HCT116 (cell line): Measurements from ENCODE around the gene LACTB. TPM values are rescaled to one million over a fixed set of nuclear protein-coding genes. Genes with fewer than 3 reads are reported as not detected.

Experiments
- ATAC-seq: fragments of 200-7000 bp; cut with Tn5 transposase; 2 replicates; pipeline ENCODE4 v1.9.1; 2020; ENCODE audit warnings: mild to moderate bottlenecking, moderate library complexity
- BruUV-seq: library from RNA; stranded (reverse); fragments of 400-500 nt; replicated peaks from 2 replicates; lab custom pipeline; 2021; lab: Mats Ljungman, UMichigan
- CTCF ChIA-PET: fragments of 300-600 bp; sonication (Branson Sonifier 250); formaldehyde crosslinking; loops from one replicate; lab custom pipeline; 2021; ENCODE audit warnings: antibody characterized with exemption; lab: Charles Lee
- POLR2A ChIA-PET: fragments of 300-600, 350-600 bp; sonication (Branson Sonifier 250); formaldehyde crosslinking; loops from one replicate; lab custom pipeline; 2021; ENCODE audit warnings: antibody characterized with exemption; lab: Charles Lee
- RAD21 ChIA-PET, 2 experiments: fragments of 300-600 bp; sonication (Branson Sonifier 250); formaldehyde crosslinking; loops; one replicate each; lab custom pipeline; 2023; ENCODE audit warnings: low total read pairs in 2 of 2; ENCODE audit not compliant: uncharacterized antibody in 2 of 2, unreplicated experiment in 2 of 2, low non-redundant PET in 1 of 2; lab: Charles Lee
- DNase-seq: peaks from one replicate; pipeline ENCODE4 v3.0.0-alpha.2; 2010; ENCODE audit warnings: low read depth, low spot score
- H2AFZ ChIP-seq: fragments of 200-600 bp; shearing (Covaris generic), sonication (generic); 2 replicates; pipeline ENCODE4 v1.6.1; 2017; ENCODE audit warnings: low read depth, mixed run types, mixed read lengths, antibody characterized with exemption, low read length; ENCODE audit not compliant: poor library complexity, severe bottlenecking
- H3K27ac ChIP-seq: 2 replicates; pipeline ENCODE4 v1.5.1; 2012; ENCODE audit warnings: low read depth, low read length
- H3K27me3 ChIP-seq: fragments of 200-600 bp; sonication (generic); 2 replicates; pipeline ENCODE4 v1.6.1; 2016; ENCODE audit warnings: mixed run types, low read length, mixed read lengths; ENCODE audit not compliant: insufficient read depth
- H3K36me3 ChIP-seq, 2 experiments: fragments of 200-500 bp in 1 of 2; fragments of 200-600 bp in 1 of 2; sonication (Bioruptor generic) in 1 of 2; sonication (generic) in 1 of 2; 2 replicates each; pipeline versions ENCODE4 v1.5.1 to v1.6.1; 2014 to 2016; ENCODE audit warnings: low read length in 2 of 2, inconsistent platforms in 1 of 2, mixed read lengths in 1 of 2, mixed run types in 1 of 2; ENCODE audit not compliant: insufficient read depth in 2 of 2, control insufficient read depth in 1 of 2
- H3K4me1 ChIP-seq, 2 experiments: fragments of 200-600 bp in 1 of 2; sonication (generic) in 1 of 2; 2 replicates each; pipeline versions ENCODE4 v1.5.1 to v1.6.1; 2012 to 2017; ENCODE audit warnings: low read length in 2 of 2, inconsistent platforms in 1 of 2, mild to moderate bottlenecking in 1 of 2, mixed read lengths in 1 of 2, mixed run types in 1 of 2, moderate library complexity in 1 of 2; ENCODE audit not compliant: insufficient read depth in 2 of 2, control insufficient read depth in 1 of 2
- H3K4me2 ChIP-seq: fragments of 200-600 bp; sonication (generic); 2 replicates; pipeline ENCODE4 v1.6.1; 2017; ENCODE audit warnings: mixed run types, low read length, mixed read lengths
- H3K4me3 ChIP-seq, 2 experiments: fragments of 200-600 bp in 1 of 2; sonication (generic) in 1 of 2; replicated peaks in 1 of 2; 2 replicates each; pipeline ENCODE4 v1.5.1; 2011 to 2016; ENCODE audit warnings: low read length in 2 of 2, control low read depth in 1 of 2, low read depth in 1 of 2, mild to moderate bottlenecking in 1 of 2, mixed read lengths in 1 of 2, mixed run types in 1 of 2
- H3K79me2 ChIP-seq: fragments of 200-600 bp; sonication (generic); 2 replicates; pipeline ENCODE4 v1.6.1; 2017; ENCODE audit warnings: mild to moderate bottlenecking, mixed run types, low read length, moderate library complexity, mixed read lengths; ENCODE audit not compliant: insufficient read depth
- H3K9ac ChIP-seq: fragments of 200-600 bp; sonication (generic); 2 replicates; pipeline ENCODE4 v1.6.1; 2016; ENCODE audit warnings: low read length, mixed read lengths
- H3K9me2 ChIP-seq: fragments of 200-600 bp; sonication (generic), shearing (Covaris generic); 2 replicates; pipeline ENCODE4 v1.6.1; 2017; ENCODE audit warnings: mixed run types, mild to moderate bottlenecking, moderate library complexity; ENCODE audit not compliant: insufficient read depth
- H3K9me3 ChIP-seq, 2 experiments: fragments of 200-500 bp in 1 of 2; fragments of 200-600 bp in 1 of 2; sonication (Bioruptor generic) in 1 of 2; sonication (generic) in 1 of 2; 2 replicates each; pipeline ENCODE4 v1.6.1; 2014 to 2017; ENCODE audit warnings: low read length in 2 of 2, mixed read lengths in 2 of 2, inconsistent platforms in 1 of 2, low read depth in 1 of 2, mild to moderate bottlenecking in 1 of 2, mixed run types in 1 of 2, moderate library complexity in 1 of 2; ENCODE audit not compliant: control insufficient read depth in 1 of 2, insufficient read depth in 1 of 2
- H4K20me1 ChIP-seq: fragments of 200-600 bp; sonication (generic), shearing (Covaris generic); 2 replicates; pipeline ENCODE4 v1.6.1; 2017; ENCODE audit warnings: mixed run types, mild to moderate bottlenecking, moderate library complexity; ENCODE audit not compliant: insufficient read depth
- EGR1 ChIP-seq: IDR thresholded peaks from 2 replicates; pipeline ENCODE4 v1.6.1; 2012; ENCODE audit warnings: low read depth
- ELF1 ChIP-seq: IDR thresholded peaks from 2 replicates; pipeline ENCODE4 v1.6.1; 2012; ENCODE audit warnings: low read depth, borderline replicate concordance
- EZH2 ChIP-seq: fragments of 200-600 bp; sonication (generic); IDR thresholded peaks from 2 replicates; pipeline ENCODE4 v1.6.1; 2017; ENCODE audit warnings: antibody characterized with exemption, mixed run types
- RAD21 ChIP-seq: IDR thresholded peaks from 2 replicates; pipeline ENCODE4 v1.6.1; 2012; ENCODE audit warnings: low read depth, mild to moderate bottlenecking
- SIN3A ChIP-seq: IDR thresholded peaks from 2 replicates; pipeline ENCODE4 v1.6.1; 2012; ENCODE audit warnings: low read depth
- ZNF274 ChIP-seq: fragments of 200-500 bp; sonication (Bioruptor generic); IDR thresholded peaks from 2 replicates; pipeline ENCODE4 v1.6.1; 2014; ENCODE audit warnings: mild to moderate bottlenecking, low read depth, low read length, inconsistent platforms
- intact Hi-C: fragments of 100-400 bp; cut with micrococcal nuclease; formaldehyde crosslinking; loops from 2 replicates; pipeline ENCODE4 v1.10.0; 2022
- total RNA-seq: library from RNA; stranded (reverse); gene quantifications from one replicate; pipeline ENCODE4 v1.2.1, GENCODE V29; 2021; ENCODE audit not compliant: unreplicated experiment
- TF ChIP-seq, protein P1 (sequence below): IDR thresholded peaks from 2 replicates; pipeline ENCODE4 v1.6.1; 2012; ENCODE audit warnings: low read depth

LACTB gene
- total RNA-seq, 1 experiment from 2014 or later, result 7.6 TPM

DNA sequence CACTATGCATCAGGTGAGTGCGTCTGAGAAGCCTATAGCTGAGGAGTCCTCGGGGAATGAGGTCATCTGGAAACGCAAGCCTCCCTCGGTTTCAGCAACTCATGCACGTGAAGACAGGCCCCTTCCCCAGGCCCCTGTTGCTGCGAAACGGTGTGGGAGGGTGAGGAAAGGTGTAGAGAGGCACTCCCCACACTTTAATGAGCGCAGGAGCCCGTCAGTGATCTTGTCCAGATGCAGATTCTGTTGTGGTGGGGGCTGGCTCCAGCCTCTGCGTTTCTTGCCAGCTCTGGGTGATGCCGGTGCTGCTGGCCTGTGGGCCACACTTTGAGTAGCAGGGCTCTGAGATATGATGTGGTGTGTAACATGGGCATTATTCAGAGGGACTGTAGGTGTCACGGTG, 38.6 kb upstream of the LACTB start:
- no peaks in the 10 kb centered on the region for H4K20me1 ChIP-seq
- no peaks in the 10 kb centered on the region for H3K79me2 ChIP-seq
- CTCF ChIA-PET, result interaction anchor here (2.1 kb wide), 1 partner anchor 35 kb away, joined by 5 read pairs; no protein-coding TSS in a partner anchor
- ATAC-seq (0 out of 2 replicates have a peak, but pooled peaks have one; percentile 10), DNase-seq (no peak)
- TF ChIP-seq SIN3A (no peak), EZH2 (no peak), ZNF274 (no peak), EGR1 (no peak), ELF1 (no peak), RAD21 (no peak)
- TF ChIP-seq, protein P1, sequence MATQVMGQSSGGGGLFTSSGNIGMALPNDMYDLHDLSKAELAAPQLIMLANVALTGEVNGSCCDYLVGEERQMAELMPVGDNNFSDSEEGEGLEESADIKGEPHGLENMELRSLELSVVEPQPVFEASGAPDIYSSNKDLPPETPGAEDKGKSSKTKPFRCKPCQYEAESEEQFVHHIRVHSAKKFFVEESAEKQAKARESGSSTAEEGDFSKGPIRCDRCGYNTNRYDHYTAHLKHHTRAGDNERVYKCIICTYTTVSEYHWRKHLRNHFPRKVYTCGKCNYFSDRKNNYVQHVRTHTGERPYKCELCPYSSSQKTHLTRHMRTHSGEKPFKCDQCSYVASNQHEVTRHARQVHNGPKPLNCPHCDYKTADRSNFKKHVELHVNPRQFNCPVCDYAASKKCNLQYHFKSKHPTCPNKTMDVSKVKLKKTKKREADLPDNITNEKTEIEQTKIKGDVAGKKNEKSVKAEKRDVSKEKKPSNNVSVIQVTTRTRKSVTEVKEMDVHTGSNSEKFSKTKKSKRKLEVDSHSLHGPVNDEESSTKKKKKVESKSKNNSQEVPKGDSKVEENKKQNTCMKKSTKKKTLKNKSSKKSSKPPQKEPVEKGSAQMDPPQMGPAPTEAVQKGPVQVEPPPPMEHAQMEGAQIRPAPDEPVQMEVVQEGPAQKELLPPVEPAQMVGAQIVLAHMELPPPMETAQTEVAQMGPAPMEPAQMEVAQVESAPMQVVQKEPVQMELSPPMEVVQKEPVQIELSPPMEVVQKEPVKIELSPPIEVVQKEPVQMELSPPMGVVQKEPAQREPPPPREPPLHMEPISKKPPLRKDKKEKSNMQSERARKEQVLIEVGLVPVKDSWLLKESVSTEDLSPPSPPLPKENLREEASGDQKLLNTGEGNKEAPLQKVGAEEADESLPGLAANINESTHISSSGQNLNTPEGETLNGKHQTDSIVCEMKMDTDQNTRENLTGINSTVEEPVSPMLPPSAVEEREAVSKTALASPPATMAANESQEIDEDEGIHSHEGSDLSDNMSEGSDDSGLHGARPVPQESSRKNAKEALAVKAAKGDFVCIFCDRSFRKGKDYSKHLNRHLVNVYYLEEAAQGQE, result no peak
- POLR2A ChIA-PET, result no interaction called here
- H3K9me2 ChIP-seq, result no peaks in the 10 kb centered on the region
- H3K27ac ChIP-seq, result no peak overlapping the region
- BruUV-seq, result no TSS peak
- H2AFZ ChIP-seq, result no peak overlapping the region
- no peaks in the 10 kb centered on the region for H3K9me3 ChIP-seq
- H3K4me2 ChIP-seq, result no peak overlapping the region
- RAD21 ChIA-PET, result no interaction called here
- H3K27me3 ChIP-seq, result no peaks in the 10 kb centered on the region
- no peaks in the 10 kb centered on the region for H3K36me3 ChIP-seq
- H3K9ac ChIP-seq, result no peak overlapping the region
- peaks cover 16 to 29% of the 10 kb centered on the region in 2 experiments; a peak in 3 of 4 replicates for H3K4me1 ChIP-seq
- H3K4me3 ChIP-seq, result no peak overlapping the region
- intact Hi-C loops, result no loop called here
